GM19324 (cell line): Measurements from ENCODE around the gene LRP1B.

ENCODE experiments used
- ATAC-seq: cut with Tn5 transposase; IDR thresholded peaks from one replicate; pipeline ENCODE4 v1.9.1; 2021; ENCODE audit warnings: mild to moderate bottlenecking, moderate library complexity; ENCODE audit not compliant: unreplicated experiment, low FRiP score

LRP1B gene

DNA sequence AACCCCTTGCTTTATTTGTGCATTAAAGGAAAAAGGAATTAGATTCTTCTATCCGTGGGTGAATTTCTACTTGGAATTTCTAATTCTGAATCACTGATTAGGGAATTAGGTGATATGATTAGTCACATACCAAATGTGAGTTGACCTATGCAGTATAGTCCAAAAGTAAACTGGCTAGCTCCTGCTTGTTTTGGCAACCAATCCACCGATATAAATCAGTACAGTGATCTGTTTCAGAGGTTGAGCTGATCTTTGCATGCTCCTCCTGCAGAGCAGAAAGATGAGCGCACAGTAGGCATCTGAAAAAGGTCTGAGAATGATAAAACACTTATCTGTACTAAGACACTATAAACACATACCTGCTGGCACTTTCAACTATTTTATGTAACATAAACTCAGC lies 86.6 kb downstream of the LRP1B start:
- ATAC-seq, result no peak

DNA sequence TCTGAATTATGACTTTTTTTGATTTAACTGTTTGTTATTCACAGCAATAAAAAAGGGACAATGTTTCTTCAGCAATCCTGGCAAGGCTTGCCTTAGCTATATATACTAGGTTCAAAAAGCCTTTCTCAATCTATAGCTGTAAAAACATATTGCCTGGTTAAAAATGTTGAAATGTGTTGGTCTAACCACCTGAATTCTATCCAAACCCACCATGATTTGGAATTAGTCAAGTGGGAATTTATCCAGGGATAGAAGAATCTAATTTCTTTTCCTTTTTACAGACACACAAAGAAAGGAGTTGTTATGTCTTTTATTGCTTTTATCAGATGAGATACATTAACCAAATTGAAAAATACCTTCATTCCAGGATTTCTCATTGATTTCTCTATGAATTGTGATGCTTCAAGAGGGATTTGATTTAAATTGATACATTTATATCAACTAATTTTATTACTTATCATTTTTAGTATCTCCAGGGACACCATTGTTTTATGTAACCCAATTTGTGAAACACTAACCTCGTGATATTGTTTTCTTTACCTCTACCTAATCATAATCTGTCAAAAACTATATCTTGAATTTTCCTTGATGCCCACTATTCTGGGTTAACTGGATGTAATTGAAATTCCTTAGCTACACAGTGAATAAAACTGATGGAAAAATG lies 88.1 kb downstream of the LRP1B start:
- ATAC-seq, result no peak

DNA sequence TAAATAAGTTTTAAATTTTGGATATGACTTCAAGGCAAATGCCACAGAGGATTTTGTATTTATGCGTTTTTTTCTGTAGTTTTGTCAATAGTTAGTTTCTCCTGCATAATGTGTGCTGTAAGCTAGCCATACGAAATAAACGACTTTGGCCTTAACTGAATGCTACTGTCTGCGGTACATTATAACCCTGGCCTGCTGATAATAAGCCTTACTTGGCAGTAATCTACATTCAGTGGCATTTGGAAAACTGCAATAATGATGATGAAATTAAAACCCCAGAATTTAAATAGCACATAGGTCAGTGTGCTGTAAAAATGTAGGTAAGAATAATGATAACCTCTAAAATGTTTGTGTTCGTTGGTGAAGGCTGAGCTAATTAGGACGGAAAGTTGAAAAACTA lies 88.8 kb downstream of the LRP1B start:
- no peak for ATAC-seq

DNA sequence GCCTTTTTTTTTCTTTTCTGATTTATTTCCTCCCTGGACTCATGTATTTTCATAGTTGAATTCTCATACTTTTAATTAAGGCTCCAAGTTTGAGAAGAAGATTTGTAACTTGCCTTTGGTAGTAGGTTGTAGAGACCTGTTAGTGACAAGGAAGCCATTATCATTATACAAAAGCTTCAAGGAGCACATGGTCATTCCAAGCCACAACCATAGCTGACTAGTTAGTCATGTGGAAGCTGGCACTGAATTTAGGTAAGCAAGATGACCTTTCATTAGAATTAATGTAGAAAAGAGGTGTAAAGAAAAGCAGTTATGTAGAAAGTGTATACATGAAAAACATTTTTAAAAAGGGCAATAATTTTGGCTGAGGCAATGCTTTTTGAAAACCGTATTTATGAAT lies 89.7 kb downstream of the LRP1B start:
- no peak for ATAC-seq

DNA sequence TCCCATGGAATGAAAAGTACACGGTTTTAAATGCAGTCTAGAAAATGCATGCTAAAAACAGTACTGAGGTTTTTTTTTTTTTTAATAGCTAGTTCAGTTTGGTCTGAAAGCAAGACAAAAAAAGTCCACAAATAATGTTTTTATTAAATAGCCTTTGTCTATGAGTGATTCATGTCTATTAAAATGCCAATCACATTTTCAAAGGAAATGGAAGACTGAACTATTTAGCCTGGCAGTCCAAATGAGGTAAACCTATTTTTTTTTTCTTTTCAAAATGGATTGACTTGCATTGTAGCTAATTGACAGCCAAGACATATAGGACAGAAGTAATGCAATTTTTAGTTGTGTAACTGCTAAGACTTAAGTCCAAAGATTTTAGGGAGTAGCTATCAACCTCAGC lies 90.3 kb downstream of the LRP1B start:
- no peak for ATAC-seq

DNA sequence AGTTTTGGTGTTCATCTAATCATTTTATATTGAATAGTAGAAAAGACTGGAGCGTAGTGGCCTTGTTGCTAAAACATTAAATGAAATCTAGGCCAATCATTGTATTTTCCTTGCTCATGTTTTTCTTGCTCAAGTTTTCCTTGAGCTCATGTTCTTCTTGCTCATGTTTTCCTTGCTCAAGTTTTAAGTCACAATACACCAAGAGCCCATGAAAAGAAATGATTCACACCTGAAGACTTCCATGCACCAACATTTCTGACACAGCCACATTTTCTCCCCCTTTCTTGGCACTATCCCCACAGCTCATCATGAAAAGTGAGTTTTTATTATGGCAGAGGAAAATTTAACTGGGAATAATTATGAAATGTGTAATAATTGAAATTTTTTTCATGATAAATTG lies 92.0 kb downstream of the LRP1B start:
- no peak for ATAC-seq

DNA sequence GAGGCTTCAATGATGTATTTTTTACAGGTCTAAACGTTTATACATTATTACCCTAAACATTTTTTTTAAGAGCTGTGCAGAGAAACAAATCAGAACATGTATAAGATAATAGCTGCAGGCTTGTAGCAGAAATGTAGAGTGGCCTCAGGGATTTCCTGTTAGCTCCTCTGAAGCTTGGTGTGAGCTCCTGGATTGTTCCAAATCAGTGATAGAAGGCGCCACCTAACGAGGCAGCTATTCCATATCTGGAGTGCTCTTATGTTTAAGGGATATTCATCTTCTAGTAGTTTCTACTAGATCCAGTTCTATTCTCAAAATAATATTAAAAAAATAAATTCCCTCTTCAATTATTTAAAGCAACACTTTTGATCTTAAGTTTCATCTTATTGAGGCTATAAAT lies 93.1 kb downstream of the LRP1B start:
- ATAC-seq, result no peak

DNA sequence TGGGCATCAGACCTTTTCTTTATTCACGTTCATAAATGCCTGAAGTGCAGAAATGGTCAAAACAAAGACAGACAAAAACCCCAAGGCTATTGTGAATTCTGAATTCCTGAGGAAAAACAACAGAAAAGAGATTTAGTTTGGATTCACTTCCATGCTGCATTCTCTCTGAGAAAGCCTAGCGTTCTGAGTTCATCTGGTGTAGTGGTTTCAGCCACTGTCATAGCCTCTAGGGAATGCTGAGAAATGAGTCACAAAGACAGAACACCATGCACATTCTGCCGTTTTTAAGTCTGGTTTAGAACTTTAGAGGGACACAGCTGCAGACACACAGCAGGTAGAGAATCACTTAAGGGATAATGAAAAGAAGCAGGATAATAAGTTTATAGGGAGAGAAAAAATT lies 93.8 kb downstream of the LRP1B start:
- ATAC-seq, result no peak

DNA sequence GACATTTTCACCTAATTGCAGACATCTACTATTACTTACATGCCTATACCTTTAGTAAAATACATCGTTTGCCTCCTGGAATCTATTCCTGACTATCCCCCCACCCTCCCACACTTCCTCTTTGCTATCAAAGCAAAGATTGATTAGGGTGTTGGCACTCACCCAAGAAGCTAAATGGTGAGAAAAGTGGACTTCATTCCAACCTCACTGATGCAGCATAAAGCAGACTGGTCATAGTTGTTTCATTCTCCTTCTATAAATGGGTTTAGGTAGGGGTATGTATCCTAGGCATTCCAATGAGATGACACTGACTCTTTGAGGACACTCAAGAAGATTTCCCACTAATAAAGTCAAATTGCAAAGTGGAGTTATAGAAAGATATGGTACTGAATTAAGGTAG lies 97.4 kb downstream of the LRP1B start:
- no peak for ATAC-seq

DNA sequence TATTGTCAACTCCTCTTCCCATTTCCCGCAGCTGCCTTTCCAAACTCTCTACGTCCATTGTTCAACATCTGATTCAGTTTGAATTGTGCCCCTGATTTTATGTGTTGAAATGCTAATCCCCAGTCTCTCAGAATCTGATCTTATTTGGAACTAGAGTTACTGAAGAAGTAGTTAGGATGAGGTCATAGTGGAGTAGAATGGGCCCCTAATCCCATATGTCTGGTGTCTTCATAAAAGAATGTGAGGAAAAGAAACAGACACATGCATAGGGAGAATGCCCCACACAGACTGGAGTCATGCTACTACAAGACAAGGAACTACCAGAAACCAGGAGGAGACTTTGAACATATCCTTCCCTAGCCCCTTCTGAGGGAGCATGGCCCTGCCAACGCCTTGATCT lies 99.2 kb downstream of the LRP1B start:
- ATAC-seq, result no peak

DNA sequence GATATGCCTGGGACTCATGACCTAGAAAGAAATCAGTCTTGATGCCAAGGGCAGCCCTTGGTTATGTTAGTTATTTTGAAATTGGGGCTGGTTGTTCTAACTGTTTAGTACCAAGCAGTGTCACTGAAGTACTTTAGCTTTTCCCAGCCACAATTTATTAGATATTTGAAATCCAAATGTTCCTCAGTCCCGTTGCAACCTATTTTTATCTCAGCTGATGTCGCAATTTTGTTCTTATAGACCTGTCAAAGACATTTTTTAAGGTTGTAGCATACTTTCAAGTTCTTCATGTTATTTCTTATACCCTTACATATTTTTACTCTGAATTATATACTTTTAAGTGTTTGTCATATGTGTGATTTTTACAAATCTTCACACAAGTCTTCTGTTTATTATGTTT lies 100.1 kb downstream of the LRP1B start:
- no peak for ATAC-seq

DNA sequence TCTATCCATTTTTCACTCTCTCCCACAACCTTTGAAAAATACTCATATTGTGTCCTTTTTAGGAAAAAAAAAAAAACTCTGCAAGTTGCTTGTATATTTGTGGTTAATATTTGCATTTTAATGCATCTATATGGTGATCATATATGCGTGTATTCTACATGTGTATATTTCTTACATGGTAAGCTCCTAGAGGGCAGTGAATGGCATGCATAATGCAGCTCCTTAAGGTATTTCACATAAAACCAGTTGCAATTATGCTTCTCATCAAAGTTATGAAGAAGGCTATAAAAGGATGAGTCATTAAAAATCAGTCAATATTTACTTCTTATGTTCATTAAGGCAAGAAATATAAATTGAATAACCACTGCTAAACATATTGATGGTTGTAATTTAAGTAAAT lies 100.8 kb downstream of the LRP1B start:
- ATAC-seq, result no peak

DNA sequence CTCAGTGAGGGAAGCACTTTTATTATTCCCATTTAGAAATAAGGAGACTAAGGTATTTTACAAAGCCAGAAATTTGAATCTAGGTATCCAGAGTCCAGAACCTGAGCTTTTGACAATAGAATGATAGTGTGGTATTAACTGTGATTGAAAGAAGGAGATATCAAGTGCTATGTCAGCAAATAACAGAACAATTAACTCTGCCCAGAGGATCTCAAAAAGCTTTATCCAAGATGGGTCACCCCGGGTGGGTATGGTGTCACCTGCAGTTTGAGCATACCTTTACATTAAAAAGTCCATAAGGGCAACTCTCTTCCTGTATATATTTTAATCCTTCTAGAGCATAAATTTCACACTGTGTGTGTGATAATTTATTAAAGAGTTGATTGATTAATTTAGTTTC lies 105.4 kb downstream of the LRP1B start:
- no peak for ATAC-seq

DNA sequence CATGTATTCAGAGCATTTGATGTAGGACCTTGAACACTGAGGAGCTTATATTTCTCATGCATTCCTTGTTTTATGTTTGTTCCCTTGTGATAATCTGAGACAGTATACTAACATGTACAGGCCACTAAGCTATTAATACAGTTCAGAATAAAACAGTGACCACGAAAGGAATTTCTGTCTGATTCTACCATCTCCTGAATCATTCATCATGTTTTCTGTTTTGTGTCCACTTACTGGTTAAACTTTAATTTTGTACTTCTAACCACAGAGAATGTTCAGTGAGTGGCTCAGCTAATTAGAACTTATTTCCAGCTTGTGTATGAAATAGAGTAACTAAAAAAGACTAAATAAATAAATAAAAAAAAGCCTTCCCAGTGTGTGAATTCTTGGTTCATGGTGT lies 110.4 kb downstream of the LRP1B start:
- no peak for ATAC-seq

DNA sequence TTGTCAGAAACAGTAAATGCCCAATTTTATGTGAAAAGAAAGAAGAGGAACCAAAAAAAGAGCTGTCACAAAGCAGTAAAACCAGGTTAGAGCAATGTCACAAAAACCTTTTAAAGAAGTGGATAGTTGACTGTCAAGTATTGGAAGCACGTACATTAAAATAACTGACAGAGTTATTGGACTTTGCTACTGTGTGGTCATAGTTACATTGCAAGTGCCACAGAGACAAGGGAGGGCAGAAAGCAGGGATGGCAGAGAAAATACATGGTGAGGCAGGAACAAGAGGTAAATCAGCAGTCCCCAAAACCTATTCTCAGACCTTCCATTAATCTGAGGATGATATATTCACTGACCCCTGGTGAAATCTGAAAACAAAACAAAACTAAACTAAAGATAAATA lies 116.3 kb downstream of the LRP1B start:
- no peak for ATAC-seq

DNA sequence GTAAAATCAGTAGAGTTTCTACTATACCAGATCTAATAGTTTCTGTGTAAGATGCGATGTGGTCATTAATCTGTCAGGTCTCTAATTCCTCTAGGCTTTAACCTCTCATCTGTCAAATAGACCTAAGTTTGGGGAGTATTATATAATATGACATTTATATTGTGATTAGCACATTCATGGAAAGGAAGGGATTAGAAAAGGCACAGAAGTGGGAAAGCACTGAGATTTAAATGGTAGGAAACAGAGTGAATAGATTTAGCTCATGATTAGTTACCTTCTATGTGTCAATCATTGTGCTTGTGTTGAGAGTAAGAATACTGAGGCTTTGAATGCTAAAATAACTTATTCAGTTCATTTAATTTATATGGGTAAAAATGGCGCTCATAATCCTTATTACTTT lies 118.0 kb downstream of the LRP1B start:
- no peak for ATAC-seq

DNA sequence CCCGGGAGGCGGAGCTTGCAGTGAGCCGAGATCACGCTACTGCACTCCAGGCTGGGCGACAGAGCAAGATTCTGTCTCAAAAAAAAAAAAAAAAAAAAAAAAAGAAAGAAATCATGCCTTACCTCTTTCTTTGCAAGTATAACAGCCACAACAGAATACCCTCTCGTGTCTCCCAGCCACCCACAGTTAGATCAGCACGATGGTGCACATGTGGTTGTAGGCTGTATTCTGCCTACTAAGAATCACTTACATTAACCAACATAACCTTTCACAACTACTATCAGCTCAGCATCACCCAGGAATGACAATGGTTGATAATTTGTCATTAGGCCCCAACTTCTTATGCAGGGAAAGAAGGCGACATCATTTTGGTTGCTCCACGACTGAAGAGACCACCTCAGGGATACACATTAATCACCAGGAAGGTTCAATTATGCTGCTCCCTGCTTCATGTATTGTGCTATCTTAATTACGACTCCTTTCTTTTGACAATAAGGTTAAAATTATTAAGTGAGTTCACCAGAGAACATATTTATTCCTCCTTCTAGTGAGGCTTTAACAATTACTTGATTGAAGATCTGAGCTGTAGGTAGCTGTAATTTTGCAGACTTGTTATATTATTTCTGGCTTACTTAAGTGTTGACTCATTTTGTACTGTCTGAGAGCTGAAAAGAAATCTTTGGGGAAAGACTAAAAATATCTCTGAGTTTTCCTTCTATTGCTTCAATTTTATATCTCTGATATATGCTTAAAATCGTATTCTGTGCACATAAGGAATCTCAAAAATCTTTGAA lies 120.1 kb downstream of the LRP1B start:
- ATAC-seq, result no peak

DNA sequence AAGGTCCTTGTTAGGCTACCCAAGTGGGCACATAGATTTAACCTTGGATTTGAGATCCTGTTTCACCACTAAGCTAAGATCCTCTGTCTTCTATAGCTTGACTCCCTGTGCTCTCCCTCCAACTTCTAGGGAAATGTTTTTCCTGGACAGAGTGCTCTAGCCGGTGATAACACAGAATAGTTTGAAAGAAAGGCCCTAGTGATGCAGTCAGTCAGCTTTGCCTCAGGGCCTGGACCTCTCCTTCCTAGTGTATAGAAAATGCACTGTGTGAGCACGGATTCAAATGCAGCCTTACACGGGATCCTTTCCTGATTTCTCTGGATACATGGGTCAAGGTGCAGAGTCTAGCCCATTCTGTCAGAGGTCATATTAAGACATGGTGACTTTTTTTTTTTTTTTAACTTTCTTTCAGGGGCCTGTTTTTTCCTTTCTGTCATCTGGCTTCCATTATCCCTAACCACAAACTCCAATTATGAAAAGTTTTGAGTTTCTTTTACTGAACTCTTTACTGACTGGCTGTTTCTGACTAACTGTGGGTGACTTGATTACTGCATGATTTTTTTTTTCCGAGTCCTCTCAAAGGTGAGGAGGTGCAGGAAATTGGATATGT lies 122.6 kb downstream of the LRP1B start:
- no peak for ATAC-seq

DNA sequence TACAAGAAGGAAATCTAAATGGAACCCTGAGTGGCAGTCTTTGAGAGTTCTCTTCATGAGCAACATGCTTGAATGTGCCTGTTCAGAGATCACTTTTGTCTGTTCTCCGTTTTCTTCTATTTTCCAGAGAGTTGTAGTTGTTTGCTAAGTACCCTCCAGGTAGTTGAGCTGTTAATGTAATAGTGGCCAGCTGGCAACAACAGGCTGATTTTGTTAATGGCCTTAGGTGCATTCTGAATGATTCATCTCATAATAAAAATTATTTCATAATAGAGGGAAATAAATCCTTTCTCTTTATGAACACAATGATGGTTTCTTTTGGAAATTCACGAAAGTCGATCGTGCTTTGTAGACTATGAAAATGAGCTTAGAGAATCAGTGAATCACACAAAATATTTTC lies 136.8 kb downstream of the LRP1B start:
- ATAC-seq, result no peak

DNA sequence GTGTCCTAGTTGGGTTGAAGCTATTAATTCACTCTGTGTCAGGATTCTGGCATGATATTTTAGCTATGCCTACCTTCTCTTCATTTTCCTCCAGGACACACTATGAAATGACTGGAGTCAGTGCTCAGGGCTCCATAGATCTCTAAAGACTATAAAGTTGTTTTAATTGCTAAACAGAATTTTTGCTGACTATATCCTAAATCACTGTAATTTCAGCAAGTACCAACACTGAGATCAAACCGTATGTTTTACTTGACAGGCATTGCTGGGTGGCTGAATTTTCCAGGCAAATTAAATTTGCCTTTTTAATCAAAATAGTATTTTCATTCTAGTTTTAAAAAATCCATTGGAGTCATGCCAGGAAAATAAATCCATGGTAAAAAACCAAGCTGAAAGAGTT lies 138.1 kb downstream of the LRP1B start:
- no peak for ATAC-seq

DNA sequence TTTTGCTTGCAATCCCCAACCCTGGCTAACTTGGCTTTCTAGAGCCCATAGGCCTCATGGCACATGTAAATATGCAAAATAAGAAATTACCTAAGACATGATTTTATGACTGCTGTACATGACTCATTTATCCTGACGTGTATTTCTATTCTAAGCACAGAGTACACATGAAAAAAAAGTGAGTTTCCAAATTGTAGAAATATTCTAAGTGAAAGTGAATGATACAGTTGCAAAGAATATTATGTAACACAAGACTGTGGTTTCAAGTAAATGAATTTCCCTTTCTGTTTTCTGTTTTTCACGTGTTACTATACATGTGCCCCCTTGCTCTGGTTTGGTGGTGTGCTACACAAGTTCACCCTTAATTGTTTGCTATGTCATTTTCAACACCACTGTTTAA lies 162.4 kb downstream of the LRP1B start:
- ATAC-seq, result no peak

DNA sequence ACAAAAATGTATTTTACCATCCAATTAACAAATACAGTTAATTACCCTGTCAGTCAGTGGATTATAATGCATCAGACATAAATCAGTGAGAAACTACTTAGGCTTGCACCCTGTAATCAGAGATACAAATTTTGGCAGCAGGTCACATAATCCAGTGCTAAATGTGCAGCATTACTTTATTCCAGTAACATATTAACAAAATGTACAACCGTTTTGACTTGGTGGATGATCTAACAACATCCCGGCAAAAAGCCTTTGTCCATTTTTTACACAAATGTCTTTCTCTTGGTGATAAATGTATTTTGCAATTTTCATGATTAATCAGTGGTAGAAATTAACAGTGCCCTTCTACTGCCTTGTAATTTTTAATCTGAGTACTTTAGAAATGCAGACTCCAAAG lies 162.8 kb downstream of the LRP1B start:
- no peak for ATAC-seq
